Keratinocyte (primary cell): ENCODE results near the gene WDR7. TPM values are rescaled to one million over a fixed set of nuclear protein-coding genes. Genes with fewer than 3 reads are reported as not detected.

Experiments used
- DNase-seq: peaks from one replicate; pipeline ENCODE4 v3.0.0-alpha.2; 2011; ENCODE audit warnings: low read depth, missing footprints, low spot score
- FAIRE-seq: peaks from 2 replicates; lab custom pipeline; 2011; peaks lifted over from hg19 to GRCh38; lab: Jason Lieb, UNC
- H2AFZ ChIP-seq: 2 replicates; pipeline ENCODE4 v1.6.0; 2012; ENCODE audit warnings: low read length, control low read depth, inconsistent platforms; ENCODE audit not compliant: control insufficient read depth
- H3K27ac ChIP-seq: 2 replicates; pipeline ENCODE4 v1.5.1; 2011; ENCODE audit warnings: low read length; ENCODE audit not compliant: control insufficient read depth, insufficient read depth
- H3K27me3 ChIP-seq: 3 replicates; pipeline ENCODE4 v1.6.0; 2011; ENCODE audit warnings: low read length; ENCODE audit not compliant: control insufficient read depth, insufficient read depth; ENCODE audit errors: extremely low read depth
- H3K36me3 ChIP-seq, 2 experiments: 2 replicates in 1 of 2; 3 replicates in 1 of 2; pipeline ENCODE4 v1.5.1; 2011; ENCODE audit warnings: low read length in 2 of 2, mild to moderate bottlenecking in 1 of 2; ENCODE audit not compliant: control insufficient read depth in 2 of 2, insufficient read depth in 2 of 2; ENCODE audit errors: extremely low read depth in 1 of 2
- H3K4me1 ChIP-seq: 3 replicates; pipeline ENCODE4 v1.5.1; 2011; ENCODE audit warnings: low read length; ENCODE audit not compliant: control insufficient read depth, insufficient read depth; ENCODE audit errors: extremely low read depth
- H3K4me2 ChIP-seq: 3 replicates; pipeline ENCODE4 v1.6.0; 2011; ENCODE audit warnings: low read depth, low read length; ENCODE audit not compliant: control insufficient read depth, insufficient read depth; ENCODE audit errors: extremely low read depth
- H3K4me3 ChIP-seq, 3 experiments: fragments of 200-600 bp in 1 of 3; sonication (generic) in 1 of 3; 2 replicates in 2 of 3; 3 replicates in 1 of 3; pipeline ENCODE4 v1.5.1; 2011 to 2016; ENCODE audit warnings: low read length in 3 of 3, mild to moderate bottlenecking in 3 of 3, control low read depth in 2 of 3, inconsistent platforms in 1 of 3, low read depth in 1 of 3, mixed read lengths in 1 of 3, mixed run types in 1 of 3, moderate library complexity in 1 of 3; ENCODE audit not compliant: control insufficient read depth in 2 of 3, insufficient read depth in 2 of 3; ENCODE audit errors: extremely low read depth in 1 of 3
- H3K79me2 ChIP-seq: 2 replicates; pipeline ENCODE4 v1.6.0; 2012; ENCODE audit warnings: low read length; ENCODE audit not compliant: control insufficient read depth, insufficient read depth
- H3K9ac ChIP-seq: 3 replicates; pipeline ENCODE4 v1.6.0; 2011; ENCODE audit warnings: low read length; ENCODE audit not compliant: control insufficient read depth, insufficient read depth; ENCODE audit errors: extremely low read depth
- H3K9me1 ChIP-seq: 3 replicates; pipeline ENCODE4 v1.6.0; 2011; ENCODE audit warnings: low read length; ENCODE audit not compliant: control insufficient read depth, insufficient read depth; ENCODE audit errors: extremely low read depth
- H3K9me3 ChIP-seq: 2 replicates; pipeline ENCODE4 v1.5.1; 2012; ENCODE audit warnings: low read depth, low read length; ENCODE audit not compliant: control insufficient read depth
- H4K20me1 ChIP-seq: 3 replicates; pipeline ENCODE4 v1.6.0; 2011; ENCODE audit warnings: low read length; ENCODE audit not compliant: control insufficient read depth, insufficient read depth; ENCODE audit errors: extremely low read depth
- EZH2 ChIP-seq: IDR thresholded peaks from one replicate; pipeline ENCODE4 v1.6.1; 2012; ENCODE audit warnings: inconsistent platforms, mild to moderate bottlenecking, low read length, moderate library complexity
- dilution Hi-C: fragments of 300-500 bp; cut with MboI; formaldehyde crosslinking; loops from one replicate; pipeline ENCODE4 v1.7.0; 2020; ENCODE audit warnings: low sequenced_read_pairs; ENCODE audit not compliant: extremely low pct_ligation_motif_present
- polyA plus RNA-seq, 5 experiments: library from polyadenylated mRNA; depleted of rRNA in 3 of 5; stranded (reverse) in 3 of 5; stranded (forward) in 1 of 5; unstranded in 1 of 5; fragments of >200 nt; gene quantifications; 1 replicate in 1 of 5; 2 replicates in 3 of 5; 3 replicates in 1 of 5; pipeline versions ENCODE4 v1.2.1 to v1.2.3, GENCODE V29; 2011 to 2012; ENCODE audit warnings: missing spikeins in 2 of 5, low read depth in 1 of 5, low replicate concordance in 1 of 5
- TF ChIP-seq, protein P1 (sequence below), 3 experiments: IDR thresholded peaks in 1 of 3; conservative IDR thresholded peaks in 1 of 3; optimal IDR thresholded peaks in 1 of 3; 2 replicates in 2 of 3; 3 replicates in 1 of 3; pipeline versions ENCODE3 to v1.5.1; 2011; ENCODE audit warnings: low read length in 3 of 3, mild to moderate bottlenecking in 3 of 3, moderate library complexity in 2 of 3, control low read depth in 1 of 3, inconsistent platforms in 1 of 3; ENCODE audit not compliant: insufficient read depth in 2 of 3; ENCODE audit errors: extremely low read depth in 1 of 3

WDR7 gene
- polyA plus RNA-seq, 1 donor (not counting 4 experiments of a cell fraction or from before 2014, with no cell fraction given): 6.9 TPM

DNA sequence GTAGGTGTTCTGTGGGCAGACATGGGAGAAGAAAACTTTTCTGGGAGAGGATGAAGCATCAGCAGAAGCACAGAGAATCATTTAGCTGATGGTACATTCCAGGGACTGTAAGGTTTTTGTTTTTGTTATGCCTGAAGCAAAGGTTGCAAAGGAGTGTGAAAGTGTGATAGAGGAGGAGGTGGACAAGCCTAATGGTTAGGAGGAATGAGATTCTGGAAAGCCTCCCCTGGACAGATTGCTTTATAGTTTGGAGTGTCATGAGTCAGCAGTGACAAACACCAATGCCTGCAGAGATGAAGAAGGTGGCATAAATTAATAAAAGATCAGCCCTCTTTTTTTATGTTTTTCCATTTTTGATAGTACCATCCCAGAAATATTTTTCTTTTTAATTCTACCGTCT, 324.1 kb downstream of the WDR7 start:
- Histone ChIP-seq H3K4me1 (no peaks in the 10 kb centered on the region), H3K4me2 (no peak overlapping the region), H4K20me1 (no peaks in the 10 kb centered on the region), H3K79me2 (no peaks in the 10 kb centered on the region), H3K9me3 (no peaks in the 10 kb centered on the region), H3K9ac (no peak overlapping the region), H3K27me3 (no peaks in the 10 kb centered on the region), H3K36me3 (no peaks in the 10 kb centered on the region), H2AFZ (no peak overlapping the region), H3K4me3 (no peak overlapping the region), H3K9me1 (no peaks in the 10 kb centered on the region), H3K27ac (no peak overlapping the region)
- DNase-seq (no peak), FAIRE-seq (no peak)
- dilution Hi-C loops: no loop called here
- TF ChIP-seq EZH2: no peak
- TF ChIP-seq, protein P1, sequence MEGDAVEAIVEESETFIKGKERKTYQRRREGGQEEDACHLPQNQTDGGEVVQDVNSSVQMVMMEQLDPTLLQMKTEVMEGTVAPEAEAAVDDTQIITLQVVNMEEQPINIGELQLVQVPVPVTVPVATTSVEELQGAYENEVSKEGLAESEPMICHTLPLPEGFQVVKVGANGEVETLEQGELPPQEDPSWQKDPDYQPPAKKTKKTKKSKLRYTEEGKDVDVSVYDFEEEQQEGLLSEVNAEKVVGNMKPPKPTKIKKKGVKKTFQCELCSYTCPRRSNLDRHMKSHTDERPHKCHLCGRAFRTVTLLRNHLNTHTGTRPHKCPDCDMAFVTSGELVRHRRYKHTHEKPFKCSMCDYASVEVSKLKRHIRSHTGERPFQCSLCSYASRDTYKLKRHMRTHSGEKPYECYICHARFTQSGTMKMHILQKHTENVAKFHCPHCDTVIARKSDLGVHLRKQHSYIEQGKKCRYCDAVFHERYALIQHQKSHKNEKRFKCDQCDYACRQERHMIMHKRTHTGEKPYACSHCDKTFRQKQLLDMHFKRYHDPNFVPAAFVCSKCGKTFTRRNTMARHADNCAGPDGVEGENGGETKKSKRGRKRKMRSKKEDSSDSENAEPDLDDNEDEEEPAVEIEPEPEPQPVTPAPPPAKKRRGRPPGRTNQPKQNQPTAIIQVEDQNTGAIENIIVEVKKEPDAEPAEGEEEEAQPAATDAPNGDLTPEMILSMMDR (optimal IDR thresholded peaks at IDR 0.05 in 1 of 3, IDR thresholded peaks at IDR 0.05 in 1 of 3, conservative IDR thresholded peaks at IDR 0.05 in 1 of 3; ENCODE audit: extremely low read depth in 1 of 3, insufficient read depth in 2 of 3, low read length in 3 of 3): no peak

DNA sequence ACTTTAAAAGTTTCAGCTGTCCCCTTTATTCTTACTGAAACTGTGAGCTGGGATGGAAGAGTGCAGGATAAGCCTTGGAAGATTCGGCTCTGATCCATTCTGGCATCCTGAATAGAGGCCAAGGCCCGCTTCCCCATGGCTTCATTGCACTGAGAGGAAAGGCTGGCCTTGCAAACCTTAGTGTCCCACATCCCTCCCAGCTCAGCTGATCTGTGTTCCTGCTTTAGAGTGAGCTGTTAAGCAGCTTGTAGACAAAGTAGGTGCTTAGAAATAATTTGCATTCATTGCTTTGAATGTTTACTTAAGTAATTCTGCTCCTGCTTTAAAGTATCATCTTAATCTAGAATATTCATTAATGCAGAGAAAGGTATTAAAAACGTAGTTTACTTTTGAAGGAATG, 326.1 kb downstream of the WDR7 start:
- Histone ChIP-seq H3K4me2 (no peak overlapping the region), H2AFZ (no peak overlapping the region), H3K4me1 (no peaks in the 10 kb centered on the region), H3K79me2 (no peaks in the 10 kb centered on the region), H3K36me3 (no peaks in the 10 kb centered on the region), H4K20me1 (no peaks in the 10 kb centered on the region), H3K4me3 (no peak overlapping the region), H3K9me3 (no peaks in the 10 kb centered on the region), H3K9ac (no peak overlapping the region), H3K9me1 (no peaks in the 10 kb centered on the region), H3K27me3 (no peaks in the 10 kb centered on the region), H3K27ac (no peak overlapping the region)
- no peak for DNase-seq
- FAIRE-seq: no peak
- dilution Hi-C loops: no loop called here
- no peak for TF ChIP-seq EZH2
- TF ChIP-seq, protein P1 (optimal IDR thresholded peaks at IDR 0.05 in 1 of 3, IDR thresholded peaks at IDR 0.05 in 1 of 3, conservative IDR thresholded peaks at IDR 0.05 in 1 of 3; ENCODE audit: extremely low read depth in 1 of 3, insufficient read depth in 2 of 3, low read length in 3 of 3): no peak
